Caco-2 (cell line): ENCODE data around the gene FAM193A. TPM values are rescaled to one million over a fixed set of nuclear protein-coding genes. Genes with fewer than 3 reads are reported as not detected.
"Not testable (repeated sequence)": the region's sequence is repeated elsewhere in the genome, so short reads cannot be mapped to it uniquely, and the experiment has no call there.

Experiments
- BruUV-seq: library from RNA; stranded (reverse); fragments of 400-500 nt; replicated peaks from 2 replicates; lab custom pipeline; 2021; lab: Mats Ljungman, UMichigan
- CTCF ChIA-PET: fragments of 300-600 bp; sonication (Branson Sonifier 250); formaldehyde crosslinking; loops from one replicate; lab custom pipeline; 2022; ENCODE audit warnings: antibody characterized with exemption; lab: Charles Lee
- POLR2A ChIA-PET: fragments of 300-600 bp; sonication (Branson Sonifier 250); formaldehyde crosslinking; loops from one replicate; lab custom pipeline; 2022; ENCODE audit warnings: antibody characterized with exemption; lab: Charles Lee
- DNase-seq, 2 experiments: peaks; one replicate each; pipeline versions ENCODE4 v3.0.0 to v3.0.0-alpha.2; 2020 to 2022
- H3K27me3 ChIP-seq: replicated peaks from 2 replicates; pipeline ENCODE4 v1.6.0; 2011; ENCODE audit warnings: low read length; ENCODE audit not compliant: control insufficient read depth, insufficient read depth
- H3K36me3 ChIP-seq: 2 replicates; pipeline ENCODE4 v1.5.1; 2011; ENCODE audit warnings: low read length; ENCODE audit not compliant: control insufficient read depth, insufficient read depth
- H3K4me1 ChIP-seq: fragments of 250-450 bp; sonication (Bioruptor Pico); 2 replicates; pipeline ENCODE4 v1.5.1; 2020; ENCODE audit warnings: mild to moderate bottlenecking
- H3K4me3 ChIP-seq: 2 replicates; pipeline ENCODE4 v1.5.1; 2011; ENCODE audit warnings: low read depth, mild to moderate bottlenecking, control low read depth, low read length
- H3K9me3 ChIP-seq: fragments of 250-450 bp; sonication (Bioruptor Pico); 2 replicates; pipeline ENCODE4 v1.5.1; 2020; ENCODE audit warnings: mild to moderate bottlenecking, moderate library complexity
- H3K27ac Mint-ChIP-seq: one replicate; pipeline ENCODE4 v1.8.0; 2022; ENCODE audit warnings: mixed read lengths; ENCODE audit not compliant: unreplicated experiment
- H3K27me3 Mint-ChIP-seq: one replicate; pipeline ENCODE4 v1.8.0; 2022; ENCODE audit warnings: mixed read lengths; ENCODE audit not compliant: insufficient read depth, unreplicated experiment
- H3K36me3 Mint-ChIP-seq: one replicate; pipeline ENCODE4 v1.8.0; 2022; ENCODE audit warnings: mild to moderate bottlenecking, mixed read lengths; ENCODE audit not compliant: insufficient read depth, unreplicated experiment
- H3K4me1 Mint-ChIP-seq: one replicate; pipeline ENCODE4 v1.8.0; 2022; ENCODE audit warnings: low read depth, mixed read lengths; ENCODE audit not compliant: unreplicated experiment
- H3K4me3 Mint-ChIP-seq: one replicate; pipeline ENCODE4 v1.8.0; 2022; ENCODE audit warnings: mild to moderate bottlenecking, moderate library complexity, mixed read lengths; ENCODE audit not compliant: unreplicated experiment
- H3K9me3 Mint-ChIP-seq: one replicate; pipeline ENCODE4 v1.8.0; 2022; ENCODE audit warnings: mixed read lengths; ENCODE audit not compliant: unreplicated experiment
- intact Hi-C: fragments of 100-400 bp; cut with micrococcal nuclease; formaldehyde crosslinking; loops from one replicate; pipeline ENCODE4 v1.10.0; 2022; ENCODE audit not compliant: unreplicated experiment
- total RNA-seq: library from RNA; stranded (reverse); gene quantifications from 2 replicates; pipeline ENCODE4 v1.2.3, GENCODE V29; 2022
- TF ChIP-seq, protein P1 (sequence below), 2 experiments: fragments of 200-600 bp in 1 of 2; IDR thresholded peaks; 1 replicate in 1 of 2; 2 replicates in 1 of 2; pipeline versions ENCODE4 v1.5.1 to v1.8.0; 2011 to 2022; ENCODE audit warnings: antibody characterized with exemption in 1 of 2, control low read depth in 1 of 2, inconsistent platforms in 1 of 2, low read depth in 1 of 2, low read length in 1 of 2, mild to moderate bottlenecking in 1 of 2, moderate library complexity in 1 of 2; ENCODE audit not compliant: insufficient read depth in 1 of 2, severe bottlenecking in 1 of 2, unreplicated experiment in 1 of 2

The FAM193A gene
- total RNA-seq, 1 experiment from 2014 or later, result 28.7 TPM

DNA sequence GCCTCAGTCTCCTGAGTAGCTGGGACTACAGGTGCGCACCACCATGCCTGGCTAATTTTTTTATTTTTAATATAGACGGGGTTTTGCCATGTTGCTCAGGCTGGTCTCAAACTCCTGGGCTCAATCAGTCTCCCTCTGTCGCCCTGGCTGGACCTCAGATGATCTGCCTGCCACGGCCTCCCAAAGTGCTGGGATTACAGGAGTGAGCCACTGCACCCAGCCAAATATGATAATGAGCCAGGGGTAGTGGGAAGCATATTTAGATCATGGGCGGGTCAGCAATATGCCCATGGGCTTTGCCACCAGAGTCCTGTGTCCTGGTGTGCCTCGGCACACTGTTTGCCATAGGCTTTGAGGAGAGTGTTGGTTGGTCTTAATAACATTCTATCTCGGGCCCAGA is 71.8 kb downstream of the FAM193A start:
- peaks cover 13% of the 10 kb centered on the region for H3K36me3 Mint-ChIP-seq
- Histone ChIP-seq H3K27me3 (no peaks in the 10 kb centered on the region), H3K36me3 (no peaks in the 10 kb centered on the region), H3K4me3 (no peak overlapping the region), H3K9me3 (no peaks in the 10 kb centered on the region), H3K4me1 (no peaks in the 10 kb centered on the region)
- no peak overlapping the region for H3K4me3 Mint-ChIP-seq
- TF ChIP-seq, protein P1, sequence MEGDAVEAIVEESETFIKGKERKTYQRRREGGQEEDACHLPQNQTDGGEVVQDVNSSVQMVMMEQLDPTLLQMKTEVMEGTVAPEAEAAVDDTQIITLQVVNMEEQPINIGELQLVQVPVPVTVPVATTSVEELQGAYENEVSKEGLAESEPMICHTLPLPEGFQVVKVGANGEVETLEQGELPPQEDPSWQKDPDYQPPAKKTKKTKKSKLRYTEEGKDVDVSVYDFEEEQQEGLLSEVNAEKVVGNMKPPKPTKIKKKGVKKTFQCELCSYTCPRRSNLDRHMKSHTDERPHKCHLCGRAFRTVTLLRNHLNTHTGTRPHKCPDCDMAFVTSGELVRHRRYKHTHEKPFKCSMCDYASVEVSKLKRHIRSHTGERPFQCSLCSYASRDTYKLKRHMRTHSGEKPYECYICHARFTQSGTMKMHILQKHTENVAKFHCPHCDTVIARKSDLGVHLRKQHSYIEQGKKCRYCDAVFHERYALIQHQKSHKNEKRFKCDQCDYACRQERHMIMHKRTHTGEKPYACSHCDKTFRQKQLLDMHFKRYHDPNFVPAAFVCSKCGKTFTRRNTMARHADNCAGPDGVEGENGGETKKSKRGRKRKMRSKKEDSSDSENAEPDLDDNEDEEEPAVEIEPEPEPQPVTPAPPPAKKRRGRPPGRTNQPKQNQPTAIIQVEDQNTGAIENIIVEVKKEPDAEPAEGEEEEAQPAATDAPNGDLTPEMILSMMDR (IDR thresholded peaks at IDR 0.05; ENCODE audit: insufficient read depth in 1 of 2, low read depth in 1 of 2, low read length in 1 of 2, severe bottlenecking in 1 of 2, unreplicated experiment in 1 of 2), result no peak
- H3K9me3 Mint-ChIP-seq, result no peaks in the 10 kb centered on the region
- ChIA-PET CTCF (no interaction called here), POLR2A (no interaction called here)
- no TSS peak for BruUV-seq
- no peaks in the 10 kb centered on the region for H3K4me1 Mint-ChIP-seq
- no peak for DNase-seq
- intact Hi-C loops, result no loop called here
- no peaks in the 10 kb centered on the region for H3K27me3 Mint-ChIP-seq
- no peak overlapping the region for H3K27ac Mint-ChIP-seq

DNA sequence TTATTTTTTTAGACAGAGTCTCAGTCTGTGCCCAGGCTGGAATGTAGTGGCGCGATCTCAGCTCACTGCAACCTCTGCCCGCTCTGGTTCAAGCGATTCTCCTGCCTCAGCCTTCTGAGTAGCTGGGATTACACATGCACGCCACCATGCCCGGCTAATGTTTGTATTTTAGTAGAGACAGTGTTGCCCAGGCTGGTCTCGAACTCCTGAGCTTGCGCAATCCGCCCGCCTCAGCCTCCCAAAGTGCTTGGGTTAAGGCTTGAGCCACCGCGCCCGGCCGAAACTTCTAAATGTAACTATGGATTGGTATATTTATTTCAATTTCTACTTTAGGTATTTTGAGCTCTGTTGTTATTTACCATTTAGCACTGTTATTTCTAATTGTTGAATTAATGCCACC is 79.4 kb downstream of the FAM193A start:
- Mint-ChIP-seq H3K4me3 (no peak overlapping the region), H3K27me3 (no peaks in the 10 kb centered on the region), H3K4me1 (no peaks in the 10 kb centered on the region), H3K27ac (no peak overlapping the region), H3K9me3 (no peaks in the 10 kb centered on the region), H3K36me3 (peaks cover 17% of the 10 kb centered on the region)
- intact Hi-C loops, result no loop called here
- no TSS peak for BruUV-seq
- Histone ChIP-seq H3K27me3 (no peaks in the 10 kb centered on the region), H3K4me3 (no peak overlapping the region), H3K4me1 (no peaks in the 10 kb centered on the region), H3K36me3 (no peaks in the 10 kb centered on the region), H3K9me3 (no peaks in the 10 kb centered on the region)
- peak in 1 of 2 experiments; percentile 3 for DNase-seq
- TF ChIP-seq, protein P1 (IDR thresholded peaks at IDR 0.05; ENCODE audit: insufficient read depth in 1 of 2, low read depth in 1 of 2, low read length in 1 of 2, severe bottlenecking in 1 of 2, unreplicated experiment in 1 of 2), result no peak
- CTCF ChIA-PET, result no interaction called here
- POLR2A ChIA-PET, result no interaction called here

DNA sequence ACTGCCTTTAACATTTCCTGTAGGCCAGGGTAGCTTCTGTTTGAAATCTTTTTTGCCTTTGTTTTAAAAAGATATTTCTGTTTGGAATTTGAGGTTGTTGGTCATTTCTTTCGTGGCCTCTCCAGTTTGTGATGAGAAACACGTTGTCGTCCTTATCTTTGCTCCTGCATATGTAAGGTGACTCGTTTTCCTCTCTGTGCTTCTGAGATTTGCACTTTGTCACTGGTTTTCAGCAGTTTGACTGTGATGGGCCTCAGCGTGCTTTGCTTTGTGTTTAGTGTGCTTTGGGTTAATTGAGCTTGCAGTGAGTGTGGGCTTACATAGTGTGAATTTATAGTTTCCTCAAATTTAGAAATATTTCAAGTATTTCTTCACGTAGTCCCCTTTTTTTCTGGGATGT is 81.5 kb downstream of the FAM193A start:
- BruUV-seq, result no TSS peak
- H3K9me3 Mint-ChIP-seq, result no peaks in the 10 kb centered on the region
- H3K4me3 Mint-ChIP-seq, result no peak overlapping the region
- Histone ChIP-seq H3K4me1 (no peaks in the 10 kb centered on the region), H3K36me3 (no peaks in the 10 kb centered on the region), H3K4me3 (no peak overlapping the region), H3K27me3 (no peaks in the 10 kb centered on the region), H3K9me3 (no peaks in the 10 kb centered on the region)
- ChIA-PET POLR2A (no interaction called here), CTCF (no interaction called here)
- intact Hi-C loops, result no loop called here
- peaks cover 17% of the 10 kb centered on the region for H3K36me3 Mint-ChIP-seq
- peak in 1 of 2 experiments; percentile 8 for DNase-seq
- H3K27ac Mint-ChIP-seq, result no peak overlapping the region
- no peaks in the 10 kb centered on the region for H3K27me3 Mint-ChIP-seq
- TF ChIP-seq, protein P1 (IDR thresholded peaks at IDR 0.05; ENCODE audit: insufficient read depth in 1 of 2, low read depth in 1 of 2, low read length in 1 of 2, severe bottlenecking in 1 of 2, unreplicated experiment in 1 of 2), result no peak
- no peaks in the 10 kb centered on the region for H3K4me1 Mint-ChIP-seq

DNA sequence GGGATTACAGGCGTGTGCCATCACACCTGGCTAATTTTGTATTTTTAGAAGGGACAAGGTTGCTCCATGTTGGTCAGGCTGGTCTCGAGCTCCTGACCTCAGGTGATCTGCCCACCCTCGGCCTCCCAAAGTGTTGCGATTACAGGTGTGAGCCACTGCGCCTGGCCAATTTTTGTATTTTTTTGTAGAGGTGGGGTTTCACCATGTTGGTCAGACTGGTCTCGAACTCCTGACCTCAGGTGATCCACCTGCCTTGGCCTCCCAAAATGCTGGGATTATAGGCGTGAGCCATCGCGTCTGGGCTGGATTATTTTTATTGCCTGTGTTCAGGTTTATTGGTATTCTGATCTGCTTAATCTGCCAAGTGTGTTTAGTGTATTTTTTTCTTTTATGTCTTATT is 82.3 kb downstream of the FAM193A start:
- DNase-seq, result peak in 1 of 2 experiments; percentile 1
- H3K36me3 Mint-ChIP-seq, result peaks cover 21% of the 10 kb centered on the region
- H3K9me3 Mint-ChIP-seq, intact Hi-C loops, H3K4me3 Mint-ChIP-seq, BruUV-seq, CTCF ChIA-PET, POLR2A ChIA-PET, H3K4me3 ChIP-seq, H3K9me3 ChIP-seq, H3K4me1 Mint-ChIP-seq, H3K36me3 ChIP-seq, H3K27ac Mint-ChIP-seq, H3K4me1 ChIP-seq, H3K27me3 Mint-ChIP-seq, H3K27me3 ChIP-seq: not testable (repeated sequence)
